Uterus (tissue), 2 donors: ENCODE measurements around the gene CDC42EP1.

Experiments
- CTCF ChIP-seq, 4 experiments: fragments of 200-600 bp in 2 of 4; fragments of 450-650 bp in 2 of 4; sonication (generic) in 2 of 4; IDR thresholded peaks; one replicate each; pipeline ENCODE4 v1.5.1; 2016 to 2019; ENCODE audit warnings: antibody characterized with exemption in 4 of 4, mild to moderate bottlenecking in 2 of 4, moderate library complexity in 1 of 4
- POLR2A ChIP-seq, 2 donors: fragments of 450-650 bp; IDR thresholded peaks; one replicate each; pipeline ENCODE4 v1.6.1; 2016; ENCODE audit warnings: antibody characterized with exemption in 2 of 2, mild to moderate bottlenecking in 1 of 2, moderate library complexity in 1 of 2

DNA sequence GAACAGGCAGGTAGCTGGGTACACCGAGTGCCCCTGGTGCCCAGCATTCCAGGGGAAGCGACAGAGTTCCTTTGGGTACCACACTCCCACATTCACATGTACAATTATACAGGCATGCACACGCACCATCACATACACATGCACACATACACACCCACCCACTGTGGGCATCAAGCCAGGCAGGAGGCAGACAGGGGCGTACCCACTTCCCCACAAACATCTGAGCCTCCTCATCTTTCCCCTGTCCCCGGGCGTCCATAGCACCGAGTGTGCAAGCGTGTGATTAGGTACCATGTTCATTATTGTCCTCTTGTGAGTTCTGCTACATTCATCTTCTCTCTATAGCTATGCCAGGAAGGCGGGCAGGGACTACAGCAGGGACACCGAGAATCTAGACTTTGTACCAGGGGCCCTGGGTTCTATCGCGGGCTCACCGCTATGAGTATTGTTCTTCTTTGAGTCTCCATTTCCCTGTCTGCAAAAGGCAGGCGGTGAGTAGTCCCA is 39.0 kb upstream of the CDC42EP1 start:
- TF ChIP-seq CTCF (IDR thresholded peaks at IDR 0.05) = no peak
- no peak for TF ChIP-seq POLR2A (IDR thresholded peaks at IDR 0.05)
